GM12878 (cell line): ENCODE measurements around the gene CLCA2. TPM values are rescaled to one million over a fixed set of nuclear protein-coding genes. Genes with fewer than 3 reads are reported as not detected.

ENCODE experiments used
- ATAC-seq: fragments of 200-7000 bp; cut with Tn5 transposase; 3 replicates; pipeline ENCODE4 v1.9.1; 2020; ENCODE audit warnings: mild to moderate bottlenecking, moderate library complexity
- BruUV-seq: library from RNA; stranded (reverse); fragments of 400-500 nt; replicated peaks from 2 replicates; lab custom pipeline; 2021; lab: Mats Ljungman, UMichigan
- CTCF ChIA-PET: fragments of 300-600 bp; sonication (Branson Sonifier 250); formaldehyde crosslinking; extraction: SDS; loops from one replicate; lab custom pipeline; 2021; ENCODE audit warnings: inconsistent platforms; lab: Yijun Ruan, JAX
- POLR2A ChIA-PET: fragments of 350-600 bp; formaldehyde crosslinking; extraction: SDS; loops from one replicate; lab custom pipeline; 2021; ENCODE audit warnings: inconsistent platforms; lab: Charles Lee
- RAD21 ChIA-PET: fragments of 300-600 bp; sonication (Branson Sonifier 250); formaldehyde crosslinking; loops from one replicate; lab custom pipeline; 2023; ENCODE audit warnings: antibody characterized with exemption; ENCODE audit not compliant: unreplicated experiment; lab: Charles Lee
- SMC1A ChIA-PET: fragments of 300-600 bp; sonication (Branson Sonifier 250); formaldehyde crosslinking; loops from one replicate; lab custom pipeline; 2023; ENCODE audit not compliant: unreplicated experiment, uncharacterized antibody; lab: Charles Lee
- DNase-seq: peaks from one replicate; pipeline ENCODE4 v3.0.0-alpha.2; 2011; ENCODE audit warnings: low read depth, low spot score
- FAIRE-seq: peaks from 3 replicates; lab custom pipeline; 2011; peaks lifted over from hg19 to GRCh38; lab: Jason Lieb, UNC
- H2AFZ ChIP-seq: 2 replicates; pipeline ENCODE4 v1.6.0; 2011; ENCODE audit warnings: low read depth, low read length, control low read depth; ENCODE audit not compliant: control insufficient read depth
- H3K27ac ChIP-seq: 2 replicates; pipeline ENCODE4 v1.5.1; 2011; ENCODE audit warnings: control low read depth; ENCODE audit not compliant: control insufficient read depth, insufficient read depth
- H3K27me3 ChIP-seq, 2 experiments: replicated peaks in 1 of 2; 2 replicates each; pipeline versions ENCODE4 v1.6.0 to v1.6.1; 2011; ENCODE audit warnings: low read length in 1 of 2; ENCODE audit not compliant: control insufficient read depth in 2 of 2, insufficient read depth in 2 of 2
- H3K36me3 ChIP-seq, 2 experiments: 2 replicates each; pipeline ENCODE4 v1.5.1; 2011; ENCODE audit warnings: low read length in 1 of 2; ENCODE audit not compliant: control insufficient read depth in 2 of 2, insufficient read depth in 2 of 2
- H3K4me1 ChIP-seq: 2 replicates; pipeline ENCODE4 v1.6.1; 2011; ENCODE audit warnings: mild to moderate bottlenecking, low read length, moderate library complexity, mixed read lengths; ENCODE audit not compliant: control insufficient read depth, insufficient read depth
- H3K4me2 ChIP-seq: 2 replicates; pipeline ENCODE4 v1.6.0; 2011; ENCODE audit warnings: control low read depth; ENCODE audit not compliant: control insufficient read depth, insufficient read depth
- H3K4me3 ChIP-seq: fragments of 200-600 bp; sonication (generic); 2 replicates; pipeline ENCODE4 v1.5.1; 2016
- H3K79me2 ChIP-seq: 2 replicates; pipeline ENCODE4 v1.6.0; 2011; ENCODE audit warnings: low read length; ENCODE audit not compliant: control insufficient read depth, insufficient read depth
- H3K9ac ChIP-seq: 2 replicates; pipeline ENCODE4 v1.8.0; 2011; ENCODE audit warnings: low read length, control low read depth, mixed read lengths; ENCODE audit not compliant: control insufficient read depth, insufficient read depth
- H3K9me3 ChIP-seq: replicated peaks from 3 replicates; pipeline ENCODE4 v1.5.1; 2011; ENCODE audit warnings: mild to moderate bottlenecking, low read length; ENCODE audit not compliant: control insufficient read depth, insufficient read depth
- H4K20me1 ChIP-seq: 2 replicates; pipeline ENCODE4 v1.6.0; 2011; ENCODE audit not compliant: control insufficient read depth, insufficient read depth
- ATF3 ChIP-seq: IDR thresholded peaks from 2 replicates; pipeline ENCODE4 v1.6.1; 2011; ENCODE audit warnings: low read depth, mild to moderate bottlenecking, low read length, moderate library complexity, borderline replicate concordance; ENCODE audit errors: extremely low read depth
- BACH1 ChIP-seq: fragments of 450-650 bp; IDR thresholded peaks from 2 replicates; pipeline ENCODE4 v1.6.1; 2017; ENCODE audit warnings: mild to moderate bottlenecking, borderline replicate concordance
- BCL3 ChIP-seq: IDR thresholded peaks from 2 replicates; pipeline ENCODE4 v1.6.1; 2011; ENCODE audit warnings: borderline replicate concordance, low read depth, mild to moderate bottlenecking, moderate library complexity, low read length; ENCODE audit not compliant: insufficient read depth, poor library complexity, severe bottlenecking
- BHLHE40 ChIP-seq, 2 experiments: fragments of 450-650 bp in 1 of 2; IDR thresholded peaks; 2 replicates each; pipeline ENCODE4 v1.6.1; 2011 to 2017; ENCODE audit warnings: low read depth in 2 of 2, borderline replicate concordance in 1 of 2, improper control_type of control experiment in 1 of 2, low read length in 1 of 2, mild to moderate bottlenecking in 1 of 2
- EGR1 ChIP-seq, 2 experiments: IDR thresholded peaks; 1 replicate in 1 of 2; 2 replicates in 1 of 2; pipeline ENCODE4 v1.6.1; 2011 to 2012; ENCODE audit warnings: low read depth in 2 of 2, low read length in 2 of 2, borderline replicate concordance in 1 of 2, mild to moderate bottlenecking in 1 of 2, moderate library complexity in 1 of 2
- EZH2 ChIP-seq: IDR thresholded peaks from 2 replicates; pipeline ENCODE4 v1.6.1; 2012; ENCODE audit warnings: low read depth, mild to moderate bottlenecking, control low read depth, inconsistent platforms, low read length, borderline replicate concordance; ENCODE audit not compliant: control insufficient read depth
- JUNB ChIP-seq: IDR thresholded peaks from 2 replicates; pipeline ENCODE4 v1.6.1; 2016; ENCODE audit warnings: antibody characterized with exemption, mild to moderate bottlenecking
- SIX5 ChIP-seq: IDR thresholded peaks from 2 replicates; pipeline ENCODE4 v1.6.1; 2011; ENCODE audit warnings: mild to moderate bottlenecking, low read depth, low read length, moderate library complexity; ENCODE audit not compliant: severe bottlenecking
- ZBED1 ChIP-seq: IDR thresholded peaks from 2 replicates; pipeline ENCODE4 v1.6.1; 2016; ENCODE audit warnings: borderline replicate concordance
- ZNF274 ChIP-seq: IDR thresholded peaks from one replicate; pipeline ENCODE4 v1.8.0; 2011; ENCODE audit not compliant: insufficient read length, insufficient read depth
- WGBS: methylation state at CpG from one replicate; pipeline ENCODE4 v1.1.6; 2016; ENCODE audit warnings: low lambda C conversion rate; ENCODE audit not compliant: insufficient replicate concordance, insufficient coverage; ENCODE audit errors: missing lambda C conversion rate; 5-methylcytosine and 5-hydroxymethylcytosine counted together
- in situ Hi-C: fragments of 300-500 bp; cut with MboI; formaldehyde crosslinking; loops from 9 replicates; pipeline ENCODE4 v1.14.3; 2018; ENCODE audit warnings: mixed read lengths
- intact Hi-C: fragments of 100-400 bp; cut with micrococcal nuclease; formaldehyde crosslinking; loops from one replicate; pipeline ENCODE4 v1.14.2; 2022; ENCODE audit not compliant: unreplicated experiment
- polyA plus RNA-seq, 11 experiments: library from polyadenylated mRNA; depleted of rRNA in 4 of 11; unstranded in 6 of 11; stranded (reverse) in 5 of 11; fragments of >200 nt; fragmentation: Nextera tagmentation in 4 of 11; fragmentation: Illumina TruSeq in 1 of 11; extraction: Ambion mirVana in 4 of 11; extraction: Trizol in 1 of 11; gene quantifications; 1 replicate in 1 of 11; 2 replicates in 10 of 11; pipeline versions ENCODE4 v1.2.1 to v1.2.3, GENCODE V29; 2011 to 2016; ENCODE audit warnings: inconsistent platforms in 2 of 11, missing spikeins in 2 of 11, low read depth in 1 of 11
- total RNA-seq, 4 experiments: library from RNA; depleted of rRNA in 3 of 4; stranded (reverse); fragments of >200 nt in 3 of 4; fragmentation: Illumina TruSeq in 1 of 4; extraction: Trizol in 1 of 4; gene quantifications; 2 replicates each; pipeline versions ENCODE4 v1.2.1 to v1.2.3, GENCODE V29; 2013 to 2021
- TF ChIP-seq, protein P1 (sequence below): fragments of 450-650 bp; formaldehyde crosslinking; IDR thresholded peaks from 2 replicates; pipeline ENCODE4 v1.4.0; 2022; ENCODE audit warnings: mild to moderate bottlenecking, moderate library complexity
- TF ChIP-seq, protein P2 (sequence below): IDR thresholded peaks from 2 replicates; pipeline ENCODE4 v1.6.1; 2012; ENCODE audit warnings: low read depth, low read length, improper control_type of control experiment

The CLCA2 gene
- total and polyA plus RNA-seq, 10 of the 15 experiments (the other 5 are each of a cell fraction or from before 2014, with no cell fraction given), result 0.01 to 0.20 (median 0.08) TPM; not detected in 6

DNA sequence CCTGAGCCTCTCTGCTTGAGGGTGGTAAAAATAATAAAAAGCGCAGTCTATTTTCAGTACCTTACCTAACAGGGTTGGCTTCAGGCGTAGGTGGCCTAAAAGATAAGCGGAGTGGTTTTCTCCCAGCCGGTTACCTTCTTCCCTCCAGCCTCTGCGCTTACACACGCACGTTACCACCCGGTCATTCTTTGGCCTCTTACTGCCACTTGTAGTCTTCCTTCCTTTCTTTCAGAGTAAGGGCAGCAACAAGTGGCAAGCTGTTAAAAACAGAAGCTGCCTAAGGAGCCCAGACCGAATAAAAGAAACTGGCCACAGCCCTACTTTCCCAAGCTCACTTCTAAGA, 80.1 kb downstream of the CLCA2 start:
- Histone ChIP-seq H3K27me3 (peaks cover 0 to 2% of the 10 kb centered on the region in 2 experiments; a peak in 3 of 4 replicates), H3K9ac (no peak overlapping the region), H3K79me2 (no peaks in the 10 kb centered on the region), H3K4me1 (no peaks in the 10 kb centered on the region), H4K20me1 (no peaks in the 10 kb centered on the region), H3K27ac (no peak overlapping the region), H3K4me3 (no peak overlapping the region), H2AFZ (peak overlapping the region; percentile 15), H3K4me2 (peak overlapping the region; percentile 38; the same call in 1 of the 2 replicates), H3K36me3 (no peaks in the 10 kb centered on the region), H3K9me3 (no peaks in the 10 kb centered on the region)
- no TSS peak for BruUV-seq
- no peak for DNase-seq
- ChIA-PET POLR2A (no interaction called here), RAD21 (interaction anchor here (0.8 kb wide), 1 partner anchor 128 kb away, joined by 3 read pairs; no protein-coding TSS in a partner anchor), SMC1A (interaction anchor here (1.3 to 3.0 kb wide), 3 partner anchors 31 to 124 kb away, joined by 4 to 9 read pairs (median 7); no protein-coding TSS in a partner anchor), CTCF (interaction anchor here (0.6 to 11.1 kb wide), 8 partner anchors 30 to 235 kb away, joined by 3 to 104 read pairs (median 4); partner anchors contain the start of gene SH3GLB1)
- 63% methylated on average over 9 of the region's 9 CpGs for WGBS
- ATAC-seq, result peak; percentile 8; the same call in 1 of the 3 replicates
- intact Hi-C loops, result loop anchor here (5.0 to 10.0 kb wide), 4 partner anchors 183 to 581 kb away; partner anchors contain the start of gene SH3GLB1
- FAIRE-seq, result no peak
- in situ Hi-C loops, result loop anchor here (5.0 to 25.0 kb wide), 2 partner anchors 122 to 583 kb away; no protein-coding TSS in a partner anchor
- TF ChIP-seq BCL3 (no peak), JUNB (no peak), ZBED1 (no peak), ATF3 (no peak), BACH1 (no peak), BHLHE40 (IDR thresholded peaks at IDR 0.05; ENCODE audit: borderline replicate concordance in 1 of 2, low read depth in 2 of 2, low read length in 1 of 2) (no peak), SIX5 (no peak), EZH2 (no peak), EGR1 (IDR thresholded peaks at IDR 0.05; ENCODE audit: borderline replicate concordance in 1 of 2, low read depth in 2 of 2, low read length in 2 of 2) (no peak), ZNF274 (no peak)
- TF ChIP-seq, protein P1, sequence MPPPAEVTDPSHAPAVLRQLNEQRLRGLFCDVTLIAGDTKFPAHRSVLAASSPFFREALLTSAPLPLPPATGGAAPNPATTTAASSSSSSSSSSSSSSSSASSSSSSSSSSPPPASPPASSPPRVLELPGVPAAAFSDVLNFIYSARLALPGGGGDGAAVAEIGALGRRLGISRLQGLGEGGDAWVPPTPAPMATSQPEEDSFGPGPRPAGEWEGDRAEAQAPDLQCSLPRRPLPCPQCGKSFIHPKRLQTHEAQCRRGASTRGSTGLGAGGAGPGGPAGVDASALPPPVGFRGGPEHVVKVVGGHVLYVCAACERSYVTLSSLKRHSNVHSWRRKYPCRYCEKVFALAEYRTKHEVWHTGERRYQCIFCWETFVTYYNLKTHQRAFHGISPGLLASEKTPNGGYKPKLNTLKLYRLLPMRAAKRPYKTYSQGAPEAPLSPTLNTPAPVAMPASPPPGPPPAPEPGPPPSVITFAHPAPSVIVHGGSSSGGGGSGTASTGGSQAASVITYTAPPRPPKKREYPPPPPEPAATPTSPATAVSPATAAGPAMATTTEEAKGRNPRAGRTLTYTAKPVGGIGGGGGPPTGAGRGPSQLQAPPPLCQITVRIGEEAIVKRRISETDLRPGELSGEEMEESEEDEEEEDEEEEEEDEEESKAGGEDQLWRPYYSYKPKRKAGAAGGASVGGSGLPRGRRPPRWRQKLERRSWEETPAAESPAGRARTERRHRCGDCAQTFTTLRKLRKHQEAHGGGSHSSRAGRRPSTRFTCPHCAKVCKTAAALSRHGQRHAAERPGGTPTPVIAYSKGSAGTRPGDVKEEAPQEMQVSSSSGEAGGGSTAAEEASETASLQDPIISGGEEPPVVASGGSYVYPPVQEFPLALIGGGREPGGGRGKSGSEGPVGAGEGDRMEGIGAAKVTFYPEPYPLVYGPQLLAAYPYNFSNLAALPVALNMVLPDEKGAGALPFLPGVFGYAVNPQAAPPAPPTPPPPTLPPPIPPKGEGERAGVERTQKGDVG, result no peak
- TF ChIP-seq, protein P2, sequence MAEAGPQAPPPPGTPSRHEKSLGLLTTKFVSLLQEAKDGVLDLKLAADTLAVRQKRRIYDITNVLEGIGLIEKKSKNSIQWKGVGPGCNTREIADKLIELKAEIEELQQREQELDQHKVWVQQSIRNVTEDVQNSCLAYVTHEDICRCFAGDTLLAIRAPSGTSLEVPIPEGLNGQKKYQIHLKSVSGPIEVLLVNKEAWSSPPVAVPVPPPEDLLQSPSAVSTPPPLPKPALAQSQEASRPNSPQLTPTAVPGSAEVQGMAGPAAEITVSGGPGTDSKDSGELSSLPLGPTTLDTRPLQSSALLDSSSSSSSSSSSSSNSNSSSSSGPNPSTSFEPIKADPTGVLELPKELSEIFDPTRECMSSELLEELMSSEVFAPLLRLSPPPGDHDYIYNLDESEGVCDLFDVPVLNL, result no peak
